HG03039 (cell line): ENCODE data around the gene SDK1.
"Not testable (repeated sequence)": the region's sequence is repeated elsewhere in the genome, so short reads cannot be mapped to it uniquely, and the experiment has no call there.

Source experiments
- ATAC-seq: cut with Tn5 transposase; IDR thresholded peaks from one replicate; pipeline ENCODE4 v1.9.1; 2021; ENCODE audit warnings: mild to moderate bottlenecking, moderate library complexity; ENCODE audit not compliant: unreplicated experiment

SDK1 gene

GRCh38 chr7:3908153-3908552 lies 607.1 kb downstream of the SDK1 start:
- ATAC-seq: no peak

DNA sequence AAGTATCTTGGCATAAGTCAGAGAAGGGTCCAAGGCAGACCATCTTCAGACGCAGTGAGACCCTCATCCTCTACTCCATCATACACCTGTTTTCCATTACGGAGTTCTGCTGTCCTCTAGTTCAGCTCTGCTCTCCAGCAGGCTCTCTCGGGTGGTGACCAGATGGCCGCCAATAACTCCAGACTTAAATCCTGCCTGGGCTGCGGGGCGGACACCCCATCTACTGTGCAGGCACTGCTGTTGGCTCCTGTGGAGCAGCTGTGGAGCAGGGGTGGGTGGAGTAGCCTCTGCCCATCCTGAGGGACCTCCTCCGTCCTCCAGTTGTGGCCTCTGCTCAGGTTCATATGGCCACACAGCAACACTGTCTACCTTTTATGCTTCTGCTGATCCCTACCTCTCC lies 608.1 kb downstream of the SDK1 start:
- no peak for ATAC-seq

- no peak for ATAC-seq
Observed at GRCh38 chr7:3910054-3910453, 609.0 kb downstream of the SDK1 start.

GRCh38 chr7:3911685-3912084 lies 610.6 kb downstream of the SDK1 start:
- no peak for ATAC-seq

GRCh38 chr7:3912291-3912690 lies 611.2 kb downstream of the SDK1 start:
- ATAC-seq: no peak

DNA sequence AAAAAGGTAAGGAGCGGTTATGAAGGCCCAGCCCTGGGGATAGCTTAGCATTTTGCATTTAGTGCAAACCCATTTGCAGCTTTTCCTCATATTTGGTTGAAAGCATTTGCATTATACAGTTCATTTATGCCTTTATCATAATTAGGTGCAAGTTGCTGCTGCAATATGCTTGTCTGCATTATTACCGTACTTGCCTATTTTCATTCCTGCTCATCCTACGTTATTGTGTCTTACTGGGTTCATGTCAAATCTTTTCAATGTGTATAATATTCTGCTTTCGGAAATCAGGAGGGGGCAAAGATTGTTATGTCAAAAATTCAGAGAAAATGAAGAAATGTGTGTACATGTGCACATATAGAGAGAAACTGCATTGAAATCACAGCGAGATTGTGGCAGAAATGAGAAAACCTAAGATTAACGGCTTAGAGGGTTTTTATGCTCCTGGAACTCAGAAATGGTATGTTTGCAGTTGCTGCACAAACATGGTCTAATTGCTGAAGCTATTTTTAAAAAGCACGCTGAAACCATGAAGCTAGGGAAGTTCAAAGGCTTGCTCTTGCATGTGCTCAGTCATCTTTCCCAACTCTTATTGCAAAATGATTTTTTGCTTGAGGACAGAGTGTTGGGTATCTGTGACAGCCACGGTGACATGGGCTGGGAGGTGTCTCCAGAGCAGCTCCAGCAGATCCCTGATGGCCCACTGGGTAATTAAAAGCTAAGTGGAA lies 613.2 kb downstream of the SDK1 start:
- ATAC-seq: no peak

DNA sequence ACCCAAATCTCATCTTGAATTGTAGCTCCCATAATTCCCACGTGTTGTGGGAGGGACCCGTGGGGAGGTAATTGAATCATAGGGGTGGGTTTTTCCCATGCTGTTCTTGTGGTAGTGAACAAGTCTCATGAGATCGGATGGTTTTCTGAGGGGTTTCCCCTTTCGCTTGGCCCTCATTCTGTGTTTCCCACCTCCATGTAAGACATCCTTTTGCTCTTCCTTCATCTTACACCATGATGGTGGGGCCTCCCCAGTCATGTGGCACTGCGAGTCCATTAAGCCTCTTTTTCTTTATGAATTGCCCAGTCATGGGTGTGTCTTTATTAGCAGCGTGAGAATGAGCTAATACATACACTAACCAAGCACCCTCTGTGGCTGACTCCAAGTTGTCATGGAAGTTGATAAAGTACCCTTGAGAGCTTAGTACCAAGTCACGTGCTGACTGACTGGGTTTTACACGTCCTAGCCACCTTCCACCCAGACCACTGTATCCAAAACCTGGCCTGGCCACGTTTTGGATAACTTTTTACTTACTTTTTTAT lies 614.4 kb downstream of the SDK1 start:
- no peak for ATAC-seq

DNA sequence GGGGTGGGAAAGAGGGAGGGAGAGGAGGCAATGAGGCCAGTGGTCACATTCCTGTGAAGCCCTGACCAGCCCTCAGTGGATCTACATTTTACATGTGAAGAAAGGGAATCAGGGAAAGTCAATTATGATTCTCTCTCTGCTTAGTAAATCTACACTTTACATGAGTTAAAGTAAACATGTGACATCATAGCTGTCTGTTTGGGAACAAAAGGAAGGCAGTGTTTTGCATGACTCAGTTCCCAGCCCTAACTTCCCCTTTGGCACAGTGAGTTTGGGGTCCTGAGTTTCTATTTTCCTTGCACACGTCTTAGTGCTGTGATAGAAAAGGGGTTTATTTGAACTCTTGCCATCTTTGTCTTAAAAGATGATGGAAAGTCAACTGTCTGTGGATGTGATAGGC lies 615.1 kb downstream of the SDK1 start:
- no peak for ATAC-seq

DNA sequence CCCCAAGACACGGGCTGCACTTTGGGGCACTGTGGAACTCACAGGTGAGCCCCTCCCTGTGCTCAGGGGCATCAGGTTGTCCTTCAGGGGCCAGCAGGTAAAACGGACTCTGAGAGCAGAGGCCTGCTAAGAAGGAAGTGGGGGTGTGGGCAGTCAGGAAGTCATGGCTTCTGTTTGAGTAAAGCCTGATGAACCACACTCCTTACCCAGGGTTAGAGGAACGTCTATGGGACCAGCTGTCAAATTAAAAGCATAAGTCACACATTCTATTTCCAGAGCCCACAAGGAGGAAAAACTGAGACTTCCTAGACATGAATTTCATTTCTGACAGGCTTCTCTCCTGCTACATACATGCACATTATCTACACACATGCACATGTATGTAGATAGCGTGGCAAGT lies 616.4 kb downstream of the SDK1 start:
- ATAC-seq: no peak

GRCh38 chr7:3918576-3918975 lies 617.5 kb downstream of the SDK1 start:
- no peak for ATAC-seq

- no peak for ATAC-seq
Observed at GRCh38 chr7:3922175-3922635, 621.2 kb downstream of the SDK1 start.

- ATAC-seq: no peak
Observed at GRCh38 chr7:3923307-3923918, 622.4 kb downstream of the SDK1 start.

DNA sequence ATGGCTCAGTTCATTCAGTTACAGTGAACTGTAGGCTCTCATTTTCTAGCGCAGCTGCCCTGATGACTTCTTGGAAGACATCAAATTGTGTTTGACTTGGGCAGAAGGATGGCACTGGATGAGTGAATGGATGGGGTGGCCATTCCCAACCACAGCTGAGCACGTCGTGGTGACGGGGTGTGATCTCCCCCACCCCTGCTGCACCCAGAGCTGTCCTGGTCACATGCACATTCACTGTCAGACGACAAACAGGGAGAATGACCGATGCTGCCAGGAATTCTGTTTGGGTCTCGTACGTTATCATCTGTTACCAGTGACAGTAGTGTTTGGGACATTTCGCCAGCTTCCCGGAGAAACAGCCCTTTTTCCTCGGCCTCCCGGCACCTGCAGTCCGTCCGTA lies 623.2 kb downstream of the SDK1 start:
- no peak for ATAC-seq

DNA sequence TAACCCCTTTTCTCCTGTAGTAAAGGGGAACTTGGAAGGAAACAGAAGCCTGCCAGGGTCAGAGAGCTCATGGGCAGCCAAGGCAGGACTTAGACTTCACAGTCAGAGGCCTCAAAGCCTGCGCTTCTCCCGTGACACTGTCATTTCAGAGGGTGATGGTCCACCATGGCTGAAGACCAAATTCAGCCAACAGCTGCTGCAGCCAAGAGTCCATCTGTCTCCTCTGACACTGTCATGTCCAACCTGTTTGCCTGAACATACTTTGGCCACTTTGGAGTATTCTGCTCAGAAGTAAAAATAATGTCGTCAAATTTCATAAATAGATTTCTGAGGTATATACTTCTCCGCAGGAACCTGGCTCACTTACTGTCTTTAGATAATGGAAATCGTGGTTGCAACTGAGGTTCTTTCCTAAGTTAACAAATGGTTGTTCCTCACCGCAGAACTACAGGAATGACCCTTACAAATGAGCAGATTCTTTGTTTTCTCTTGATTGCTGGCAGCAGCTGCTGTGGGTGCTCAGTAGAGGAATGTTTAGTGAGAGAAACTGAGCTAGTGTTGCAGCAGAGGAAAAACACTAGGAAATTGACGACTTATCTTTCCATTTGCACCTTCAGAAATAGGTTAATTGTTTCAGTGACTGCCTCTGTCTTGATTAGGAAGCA lies 626.5 kb downstream of the SDK1 start:
- no peak for ATAC-seq

DNA sequence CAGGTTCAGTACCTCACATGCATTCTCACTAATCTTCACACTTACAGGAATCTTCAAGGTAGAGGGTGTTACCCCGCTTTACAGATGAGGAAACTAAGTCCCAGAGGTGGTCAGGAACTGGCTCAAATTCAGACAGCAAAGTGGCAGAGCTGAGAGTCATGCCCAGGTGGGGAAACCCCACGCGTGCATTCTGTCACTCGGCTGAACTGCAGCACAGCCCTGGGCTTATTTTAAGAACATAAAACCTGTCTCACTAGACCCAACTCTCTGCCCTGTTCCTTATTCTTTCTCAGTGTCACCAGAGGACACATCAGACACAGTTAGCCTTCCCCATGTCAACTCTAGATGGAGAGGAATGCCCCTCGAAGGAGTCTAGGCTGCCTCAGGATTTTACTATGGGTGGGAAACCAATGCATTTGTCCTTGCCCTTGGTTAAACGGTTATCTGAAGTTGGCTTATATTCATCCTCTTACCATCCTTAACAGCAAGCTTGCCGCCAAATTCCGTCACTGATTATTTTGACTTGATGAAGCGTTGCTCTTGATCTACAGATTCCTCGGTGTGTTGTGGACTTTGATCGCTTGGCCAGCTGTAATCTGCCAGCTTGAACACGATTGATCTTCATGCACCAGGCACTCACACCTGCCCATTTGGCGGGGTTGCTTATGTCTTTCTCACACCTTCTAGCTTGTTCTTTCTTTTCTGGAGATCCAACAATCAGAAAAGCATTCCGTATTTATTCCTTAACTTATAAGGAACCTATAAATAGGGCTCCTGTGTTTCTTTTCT lies 627.9 kb downstream of the SDK1 start:
- ATAC-seq: no peak

GRCh38 chr7:3931843-3932242 lies 630.8 kb downstream of the SDK1 start:
- no peak for ATAC-seq

DNA sequence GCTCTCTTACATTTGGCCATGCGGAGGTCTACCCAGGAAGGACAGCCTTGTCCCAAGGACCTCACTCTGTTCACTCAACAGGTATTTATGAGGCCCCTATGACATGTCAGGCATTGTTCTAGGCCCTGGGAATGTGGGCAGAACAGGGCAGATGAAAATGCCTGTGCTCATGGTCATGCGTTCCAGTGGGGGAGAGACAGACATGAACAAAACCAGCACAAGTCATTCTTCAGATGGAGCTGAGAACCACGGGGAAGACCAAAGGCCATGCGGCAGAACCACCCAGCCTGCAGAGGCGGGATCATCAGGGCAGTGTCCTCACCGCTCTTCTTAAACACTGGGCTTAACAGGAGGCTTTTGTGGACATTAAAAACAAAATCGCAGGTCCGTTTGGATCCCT lies 636.1 kb downstream of the SDK1 start:
- no peak for ATAC-seq

DNA sequence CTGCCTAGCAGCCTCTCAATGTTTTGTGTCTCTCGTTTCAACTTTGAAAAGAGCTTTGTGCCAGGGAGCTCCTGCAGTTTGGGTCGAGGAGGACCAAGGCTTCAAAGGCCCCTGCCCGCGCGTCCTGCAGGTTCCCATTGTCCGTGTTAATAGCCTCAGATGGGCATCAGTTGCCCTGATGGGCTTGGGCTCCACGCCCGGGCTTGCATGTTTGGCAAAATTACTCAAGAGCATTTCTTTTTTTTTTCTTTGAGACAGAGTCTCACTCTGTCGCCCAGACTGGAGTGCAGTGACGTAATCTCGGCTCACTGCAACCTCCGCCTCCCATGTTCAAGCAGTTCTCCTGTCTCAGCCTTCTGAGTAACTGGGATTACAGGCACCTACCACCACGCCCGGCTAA lies 636.6 kb downstream of the SDK1 start:
- no peak for ATAC-seq

DNA sequence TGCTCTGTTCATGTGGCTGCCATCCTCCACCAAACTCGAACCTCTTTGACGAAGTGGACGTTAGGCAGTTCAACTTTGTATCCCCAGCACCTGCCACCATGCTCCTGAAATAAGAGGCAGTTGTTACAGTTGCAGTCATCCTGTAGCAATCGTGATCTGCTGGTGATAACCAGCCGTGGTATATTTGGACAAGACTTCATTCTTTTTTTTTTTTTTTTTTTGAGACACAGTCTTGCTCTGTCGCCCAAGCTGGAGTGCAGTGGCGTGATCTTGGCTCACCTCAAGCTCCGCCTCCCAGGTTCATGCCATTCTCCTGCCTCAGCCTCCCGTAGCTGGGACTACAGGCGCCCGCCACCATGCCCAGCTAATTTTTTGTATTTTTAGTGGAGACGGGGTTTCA lies 640.7 kb downstream of the SDK1 start:
- ATAC-seq: not testable (repeated sequence)

- no peak for ATAC-seq
Observed at GRCh38 chr7:3942276-3942675, 641.2 kb downstream of the SDK1 start.
